Caco-2 (cell line): Measurements from ENCODE around the gene TRMT1L. TPM values are rescaled to one million over a fixed set of nuclear protein-coding genes. Genes with fewer than 3 reads are reported as not detected.

ENCODE experiments used
- BruUV-seq: library from RNA; stranded (reverse); fragments of 400-500 nt; replicated peaks from 2 replicates; lab custom pipeline; 2021; lab: Mats Ljungman, UMichigan
- CTCF ChIA-PET: fragments of 300-600 bp; sonication (Branson Sonifier 250); formaldehyde crosslinking; loops from one replicate; lab custom pipeline; 2022; ENCODE audit warnings: antibody characterized with exemption; lab: Charles Lee
- POLR2A ChIA-PET: fragments of 300-600 bp; sonication (Branson Sonifier 250); formaldehyde crosslinking; loops from one replicate; lab custom pipeline; 2022; ENCODE audit warnings: antibody characterized with exemption; lab: Charles Lee
- DNase-seq, 2 experiments: peaks; one replicate each; pipeline versions ENCODE4 v3.0.0 to v3.0.0-alpha.2; 2020 to 2022
- H3K27me3 ChIP-seq: replicated peaks from 2 replicates; pipeline ENCODE4 v1.6.0; 2011; ENCODE audit warnings: low read length; ENCODE audit not compliant: control insufficient read depth, insufficient read depth
- H3K36me3 ChIP-seq: 2 replicates; pipeline ENCODE4 v1.5.1; 2011; ENCODE audit warnings: low read length; ENCODE audit not compliant: control insufficient read depth, insufficient read depth
- H3K4me1 ChIP-seq: fragments of 250-450 bp; sonication (Bioruptor Pico); 2 replicates; pipeline ENCODE4 v1.5.1; 2020; ENCODE audit warnings: mild to moderate bottlenecking
- H3K4me3 ChIP-seq: 2 replicates; pipeline ENCODE4 v1.5.1; 2011; ENCODE audit warnings: low read depth, mild to moderate bottlenecking, control low read depth, low read length
- H3K9me3 ChIP-seq: fragments of 250-450 bp; sonication (Bioruptor Pico); 2 replicates; pipeline ENCODE4 v1.5.1; 2020; ENCODE audit warnings: mild to moderate bottlenecking, moderate library complexity
- H3K27ac Mint-ChIP-seq: one replicate; pipeline ENCODE4 v1.8.0; 2022; ENCODE audit warnings: mixed read lengths; ENCODE audit not compliant: unreplicated experiment
- H3K27me3 Mint-ChIP-seq: one replicate; pipeline ENCODE4 v1.8.0; 2022; ENCODE audit warnings: mixed read lengths; ENCODE audit not compliant: insufficient read depth, unreplicated experiment
- H3K36me3 Mint-ChIP-seq: one replicate; pipeline ENCODE4 v1.8.0; 2022; ENCODE audit warnings: mild to moderate bottlenecking, mixed read lengths; ENCODE audit not compliant: insufficient read depth, unreplicated experiment
- H3K4me1 Mint-ChIP-seq: one replicate; pipeline ENCODE4 v1.8.0; 2022; ENCODE audit warnings: low read depth, mixed read lengths; ENCODE audit not compliant: unreplicated experiment
- H3K4me3 Mint-ChIP-seq: one replicate; pipeline ENCODE4 v1.8.0; 2022; ENCODE audit warnings: mild to moderate bottlenecking, moderate library complexity, mixed read lengths; ENCODE audit not compliant: unreplicated experiment
- H3K9me3 Mint-ChIP-seq: one replicate; pipeline ENCODE4 v1.8.0; 2022; ENCODE audit warnings: mixed read lengths; ENCODE audit not compliant: unreplicated experiment
- intact Hi-C: fragments of 100-400 bp; cut with micrococcal nuclease; formaldehyde crosslinking; loops from one replicate; pipeline ENCODE4 v1.10.0; 2022; ENCODE audit not compliant: unreplicated experiment
- total RNA-seq: library from RNA; stranded (reverse); gene quantifications from 2 replicates; pipeline ENCODE4 v1.2.3, GENCODE V29; 2022
- TF ChIP-seq, protein P1 (sequence below), 2 experiments: fragments of 200-600 bp in 1 of 2; IDR thresholded peaks; 1 replicate in 1 of 2; 2 replicates in 1 of 2; pipeline versions ENCODE4 v1.5.1 to v1.8.0; 2011 to 2022; ENCODE audit warnings: antibody characterized with exemption in 1 of 2, control low read depth in 1 of 2, inconsistent platforms in 1 of 2, low read depth in 1 of 2, low read length in 1 of 2, mild to moderate bottlenecking in 1 of 2, moderate library complexity in 1 of 2; ENCODE audit not compliant: insufficient read depth in 1 of 2, severe bottlenecking in 1 of 2, unreplicated experiment in 1 of 2

The TRMT1L gene
- total RNA-seq, 1 experiment from 2014 or later: 14.2 TPM

DNA sequence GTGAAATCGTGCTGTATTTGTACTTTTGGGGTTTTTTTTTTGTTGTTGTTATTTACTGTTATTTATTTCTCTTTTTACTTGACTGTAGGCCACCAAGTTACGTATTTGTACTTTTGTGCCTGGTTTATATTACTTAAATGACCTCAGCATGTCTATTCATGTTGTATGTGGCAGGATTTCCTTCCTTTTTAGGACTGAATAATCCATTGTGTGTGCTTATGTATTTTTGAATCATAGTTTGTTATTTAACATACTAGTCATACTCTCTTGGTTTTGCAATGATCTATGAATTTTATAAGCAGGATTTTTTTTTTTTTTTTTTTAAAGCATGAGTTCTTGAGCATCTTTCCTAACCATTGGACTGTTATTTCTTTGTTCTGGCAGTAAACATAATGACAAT lies 60.2 kb downstream of the TRMT1L start:
- CTCF ChIA-PET: no interaction called here
- intact Hi-C loops: no loop called here

DNA sequence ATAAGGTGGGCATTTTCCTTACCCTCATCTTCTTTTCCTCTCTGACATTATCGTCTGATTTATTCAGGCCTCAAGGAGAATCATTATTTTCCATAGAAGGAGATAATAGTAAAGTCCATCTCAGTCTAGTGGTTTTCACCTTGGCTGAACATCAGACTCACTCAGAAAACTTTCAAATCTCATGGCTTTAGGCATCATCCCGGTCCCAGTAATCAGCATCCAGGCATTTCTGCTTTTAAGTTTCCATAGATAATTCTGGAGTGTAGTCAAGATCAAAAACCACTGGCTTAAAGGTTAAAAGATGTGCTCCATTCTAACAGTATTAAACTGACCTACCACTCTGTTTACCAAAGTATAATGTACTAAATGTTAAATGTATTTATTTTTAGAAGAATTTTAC lies 62.0 kb downstream of the TRMT1L start:
- intact Hi-C loops: no loop called here
- no peak for DNase-seq
- H3K27ac Mint-ChIP-seq: no peak overlapping the region
- POLR2A ChIA-PET: no interaction called here
- H3K9me3 Mint-ChIP-seq: no peaks in the 10 kb centered on the region
- no peaks in the 10 kb centered on the region for H3K4me1 Mint-ChIP-seq
- no peaks in the 10 kb centered on the region for H3K36me3 ChIP-seq
- H3K27me3 Mint-ChIP-seq: no peaks in the 10 kb centered on the region
- no peak overlapping the region for H3K4me3 ChIP-seq
- no peak overlapping the region for H3K4me3 Mint-ChIP-seq
- no TSS peak for BruUV-seq
- TF ChIP-seq, protein P1, sequence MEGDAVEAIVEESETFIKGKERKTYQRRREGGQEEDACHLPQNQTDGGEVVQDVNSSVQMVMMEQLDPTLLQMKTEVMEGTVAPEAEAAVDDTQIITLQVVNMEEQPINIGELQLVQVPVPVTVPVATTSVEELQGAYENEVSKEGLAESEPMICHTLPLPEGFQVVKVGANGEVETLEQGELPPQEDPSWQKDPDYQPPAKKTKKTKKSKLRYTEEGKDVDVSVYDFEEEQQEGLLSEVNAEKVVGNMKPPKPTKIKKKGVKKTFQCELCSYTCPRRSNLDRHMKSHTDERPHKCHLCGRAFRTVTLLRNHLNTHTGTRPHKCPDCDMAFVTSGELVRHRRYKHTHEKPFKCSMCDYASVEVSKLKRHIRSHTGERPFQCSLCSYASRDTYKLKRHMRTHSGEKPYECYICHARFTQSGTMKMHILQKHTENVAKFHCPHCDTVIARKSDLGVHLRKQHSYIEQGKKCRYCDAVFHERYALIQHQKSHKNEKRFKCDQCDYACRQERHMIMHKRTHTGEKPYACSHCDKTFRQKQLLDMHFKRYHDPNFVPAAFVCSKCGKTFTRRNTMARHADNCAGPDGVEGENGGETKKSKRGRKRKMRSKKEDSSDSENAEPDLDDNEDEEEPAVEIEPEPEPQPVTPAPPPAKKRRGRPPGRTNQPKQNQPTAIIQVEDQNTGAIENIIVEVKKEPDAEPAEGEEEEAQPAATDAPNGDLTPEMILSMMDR (IDR thresholded peaks at IDR 0.05; ENCODE audit: insufficient read depth in 1 of 2, low read depth in 1 of 2, low read length in 1 of 2, severe bottlenecking in 1 of 2, unreplicated experiment in 1 of 2): no peak
- CTCF ChIA-PET: no interaction called here
- H3K36me3 Mint-ChIP-seq: peaks cover 34% of the 10 kb centered on the region
- H3K9me3 ChIP-seq: no peaks in the 10 kb centered on the region
- no peaks in the 10 kb centered on the region for H3K4me1 ChIP-seq
- H3K27me3 ChIP-seq: no peaks in the 10 kb centered on the region

More for the DNA sequence above, 60.2 kb downstream of the TRMT1L start:
- H3K4me3 ChIP-seq: no peak overlapping the region
- BruUV-seq: no TSS peak
- Mint-ChIP-seq H3K36me3 (peaks cover 45% of the 10 kb centered on the region), H3K27me3 (no peaks in the 10 kb centered on the region), H3K4me1 (no peaks in the 10 kb centered on the region), H3K27ac (no peak overlapping the region), H3K9me3 (no peaks in the 10 kb centered on the region), H3K4me3 (no peak overlapping the region)
- H3K9me3 ChIP-seq: no peaks in the 10 kb centered on the region
- no peaks in the 10 kb centered on the region for H3K36me3 ChIP-seq
- POLR2A ChIA-PET: no interaction called here
- TF ChIP-seq, protein P1 (IDR thresholded peaks at IDR 0.05; ENCODE audit: insufficient read depth in 1 of 2, low read depth in 1 of 2, low read length in 1 of 2, severe bottlenecking in 1 of 2, unreplicated experiment in 1 of 2): no peak
- no peaks in the 10 kb centered on the region for H3K4me1 ChIP-seq
- no peak for DNase-seq
- no peaks in the 10 kb centered on the region for H3K27me3 ChIP-seq

DNA sequence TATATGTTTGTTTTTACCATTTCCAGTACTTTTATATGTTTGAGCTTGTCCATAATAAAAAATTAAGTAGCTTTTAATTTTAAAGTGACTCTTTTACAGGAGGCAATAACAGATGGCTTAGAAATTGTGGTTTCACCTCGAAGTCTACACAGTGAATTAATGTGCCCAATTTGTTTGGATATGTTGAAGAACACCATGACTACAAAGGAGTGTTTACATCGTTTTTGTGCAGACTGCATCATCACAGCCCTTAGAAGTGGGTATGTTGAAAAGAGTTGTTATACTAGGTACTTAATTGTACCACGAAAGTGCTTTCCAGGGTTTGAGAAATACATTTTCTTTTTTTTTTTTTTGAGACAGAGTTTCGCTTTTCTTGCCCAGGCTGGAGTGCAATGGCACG lies 65.3 kb downstream of the TRMT1L start:
- TF ChIP-seq, protein P1 (IDR thresholded peaks at IDR 0.05; ENCODE audit: insufficient read depth in 1 of 2, low read depth in 1 of 2, low read length in 1 of 2, severe bottlenecking in 1 of 2, unreplicated experiment in 1 of 2): no peak
- no peak overlapping the region for H3K4me3 Mint-ChIP-seq
- no peaks in the 10 kb centered on the region for H3K27me3 Mint-ChIP-seq
- no peak overlapping the region for H3K27ac Mint-ChIP-seq
- H3K4me3 ChIP-seq: no peak overlapping the region
- ChIA-PET CTCF (no interaction called here), POLR2A (interaction anchor here (0.6 kb wide), 1 partner anchor 28 kb away, joined by 3 read pairs; no protein-coding TSS in a partner anchor)
- H3K4me1 ChIP-seq: no peaks in the 10 kb centered on the region
- no TSS peak for BruUV-seq
- no peaks in the 10 kb centered on the region for H3K9me3 Mint-ChIP-seq
- H3K36me3 Mint-ChIP-seq: peaks cover 26% of the 10 kb centered on the region
- no peaks in the 10 kb centered on the region for H3K9me3 ChIP-seq
- H3K4me1 Mint-ChIP-seq: no peaks in the 10 kb centered on the region
- no peaks in the 10 kb centered on the region for H3K27me3 ChIP-seq
- no peaks in the 10 kb centered on the region; the same call in 1 of the 2 replicates for H3K36me3 ChIP-seq
- DNase-seq: no peak
- intact Hi-C loops: no loop called here
